Hematopoietic multipotent progenitor cell treated with erythropoietin and hydrocortisone succinate and interleukin-3 and kit ligand, for 8 days (in vitro differentiated cells): ENCODE measurements around the gene ZNF723.
"Not testable (repeated sequence)": the region's sequence is repeated elsewhere in the genome, so short reads cannot be mapped to it uniquely, and the experiment has no call there.

Experiments
- DNase-seq: peaks from one replicate; pipeline ENCODE4 v3.0.0-alpha.2; 2015

Gene ZNF723

DNA sequence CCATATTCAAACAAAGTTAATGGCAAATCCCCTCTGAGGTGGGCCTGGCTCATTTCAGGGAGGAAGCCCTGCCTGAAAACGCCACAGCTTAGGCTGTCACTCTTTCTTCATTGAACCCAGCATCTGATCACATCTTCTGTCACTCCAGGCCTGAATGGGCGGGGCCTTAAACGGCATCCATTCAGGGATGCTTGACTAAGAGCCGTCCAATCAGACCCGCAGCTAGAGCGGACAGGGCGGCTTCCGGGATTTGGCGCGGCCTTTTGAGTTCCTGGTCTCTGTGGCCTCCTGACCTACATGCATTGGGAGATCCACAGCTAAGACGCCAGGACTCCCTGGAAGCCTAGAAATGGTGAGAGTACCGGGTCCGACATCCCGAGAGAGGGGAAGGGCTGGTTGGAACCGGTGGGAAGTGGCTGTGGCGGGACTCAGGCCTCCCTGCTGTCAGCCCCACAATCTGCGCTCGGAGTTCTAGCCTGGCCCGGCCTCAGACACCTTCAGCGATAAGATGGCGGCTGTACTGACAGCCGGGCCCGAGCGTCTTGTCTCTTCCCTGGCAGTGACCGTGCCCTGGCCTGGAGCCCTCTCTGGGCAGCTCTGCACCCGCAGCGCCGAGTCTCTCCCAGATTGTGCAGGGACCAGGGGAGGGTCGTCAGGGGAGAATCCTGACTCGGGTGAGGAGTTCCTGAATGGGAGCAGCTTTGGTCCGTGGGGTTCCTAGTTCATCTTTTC, at the start of gene ZNF723:
Gene ZNF723 (plus strand): TSS at position 261 of the 732 bp plus-strand sequence. CDS start 89 bp downstream, at position 350.
- no peak for DNase-seq

DNA sequence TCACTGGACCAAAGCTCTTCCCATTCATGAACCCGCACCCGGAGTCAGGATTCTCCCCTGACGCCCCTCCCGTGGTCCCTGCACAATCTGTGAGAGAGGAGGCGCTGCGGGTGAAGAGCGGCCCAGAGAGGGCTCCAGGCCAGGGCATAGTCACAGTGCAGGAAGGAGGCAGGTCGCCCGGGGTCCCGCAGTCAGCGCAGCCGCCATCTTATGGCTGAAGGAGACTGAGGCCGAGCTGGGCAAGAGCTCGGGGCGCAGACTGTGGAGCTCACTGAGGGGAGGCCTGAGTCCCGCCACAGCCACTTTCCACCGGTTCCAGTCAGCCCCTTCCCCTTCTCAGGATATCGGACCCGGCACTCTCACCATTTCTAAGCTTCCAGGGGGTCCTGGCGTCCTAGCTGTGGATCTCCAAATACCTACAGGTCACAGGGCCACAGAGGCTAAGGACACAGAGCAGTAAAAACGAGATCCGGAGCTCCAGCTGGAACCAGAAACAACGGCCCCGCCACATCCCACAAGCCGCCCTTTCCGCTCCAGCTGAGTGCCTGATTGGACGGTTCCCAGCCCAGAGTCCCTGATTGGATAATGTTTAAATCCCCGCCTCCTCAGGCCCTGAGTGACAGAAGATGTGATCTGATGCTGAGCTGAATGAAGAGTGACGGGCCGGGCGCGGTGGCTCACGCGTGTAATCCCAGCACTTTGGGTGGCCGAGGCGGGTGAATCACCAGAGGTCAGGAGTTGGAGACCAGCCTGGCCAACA, 48.3 kb upstream of the ZNF723 start, which contains the start of gene ZNF99:
Gene ZNF99 (minus strand): TSS at position 501 of the 760 bp plus-strand sequence. CDS start 135 bp downstream, at position 366.
- no peak for DNase-seq

DNA sequence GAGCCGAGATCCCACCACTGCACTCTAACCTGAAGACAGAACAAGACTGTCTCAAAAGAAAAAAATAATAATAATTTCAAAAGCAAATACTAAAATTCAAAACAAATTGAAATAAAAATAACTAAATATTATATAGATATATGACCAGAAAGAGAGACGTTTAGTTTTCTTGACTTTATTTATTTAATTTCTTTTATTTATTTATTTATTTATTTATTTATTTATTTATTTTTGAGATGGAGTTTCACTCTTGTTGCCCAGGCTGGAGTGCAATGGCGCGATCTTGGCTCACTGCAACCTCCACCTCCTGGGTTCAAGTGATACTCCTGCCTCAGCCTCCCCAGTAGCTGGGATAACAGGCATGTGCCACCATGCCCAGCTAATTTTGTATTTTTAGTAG, 39.2 kb upstream of the ZNF723 start:
- DNase-seq = not testable (repeated sequence)

DNA sequence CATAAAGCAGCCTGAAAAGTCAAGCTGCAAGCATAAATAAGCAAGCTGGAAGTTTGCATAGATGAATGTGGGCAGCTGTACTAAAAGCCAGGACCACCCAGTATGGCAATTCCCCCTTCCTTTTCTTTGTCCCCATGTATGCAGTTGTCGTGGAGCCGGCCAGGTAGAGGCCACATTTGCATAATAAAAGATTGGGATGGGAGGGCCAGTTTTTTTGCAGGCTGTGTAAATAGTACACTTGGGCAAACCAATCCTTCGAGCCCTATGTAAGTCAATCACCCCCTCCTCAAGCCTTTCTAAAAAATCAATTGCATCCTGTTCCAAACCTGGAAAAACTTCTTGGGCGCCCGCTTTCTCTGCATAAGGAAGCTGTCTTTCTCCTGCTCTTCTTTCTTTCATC, 35.1 kb upstream of the ZNF723 start:
- DNase-seq = no peak

DNA sequence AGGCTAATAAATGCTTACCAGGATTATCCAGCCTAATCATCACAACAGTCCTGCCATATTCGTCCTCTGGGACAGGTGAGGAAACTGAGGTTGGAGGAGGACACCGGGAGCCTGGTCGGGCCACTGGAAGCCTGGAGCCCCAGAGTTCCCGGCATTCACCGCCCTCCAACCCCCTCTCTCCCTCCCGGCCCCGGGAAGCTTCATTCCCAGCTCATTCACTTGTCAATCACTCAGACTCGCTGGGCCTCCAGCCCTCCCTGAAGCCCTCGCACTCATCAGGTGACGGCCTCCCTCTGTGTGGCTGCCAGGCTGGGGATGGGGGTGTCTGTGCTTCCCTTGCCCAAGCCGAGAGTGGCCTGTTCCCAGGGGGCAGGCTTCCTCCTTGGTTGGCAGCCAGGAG, 25.7 kb upstream of the ZNF723 start:
- DNase-seq = no peak

DNA sequence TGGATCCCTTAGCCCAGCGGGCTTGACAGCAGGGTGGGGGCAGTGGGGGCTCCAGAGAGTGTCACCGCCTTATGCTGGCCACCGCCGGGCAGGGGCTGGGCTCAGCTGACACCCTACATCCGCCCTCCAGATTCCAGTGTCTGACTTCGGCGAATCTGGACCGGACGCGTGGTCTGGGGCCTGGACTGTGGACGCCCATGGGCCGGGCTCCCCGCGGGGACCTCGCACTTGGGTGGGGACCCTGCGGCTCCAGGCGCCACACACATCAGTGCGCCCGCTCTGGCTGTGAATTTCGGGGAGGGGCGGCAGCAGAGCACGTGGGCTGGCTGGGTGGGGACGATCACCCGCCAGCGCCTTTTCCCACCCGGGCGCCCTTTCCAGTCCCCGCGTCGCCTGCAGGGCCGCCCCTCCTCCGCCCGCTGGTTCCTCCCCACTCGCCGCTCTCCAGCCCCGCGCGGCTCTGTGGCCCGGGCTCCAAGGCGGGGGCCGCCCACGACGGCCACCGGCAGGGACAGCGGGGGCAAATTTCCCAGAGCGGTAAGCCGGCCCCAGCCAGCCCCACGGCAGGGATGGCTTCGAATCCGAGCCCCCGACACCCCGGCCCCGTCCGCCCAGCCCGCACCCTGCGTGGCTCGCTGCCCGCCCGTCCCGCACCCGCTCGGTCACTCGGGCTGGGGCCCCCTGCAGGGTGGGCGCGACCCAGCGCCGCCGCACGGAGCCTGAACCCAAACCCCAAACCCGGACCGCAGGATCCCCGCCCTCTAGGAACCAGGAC, 24.8 kb upstream of the ZNF723 start:
- DNase-seq = no peak

DNA sequence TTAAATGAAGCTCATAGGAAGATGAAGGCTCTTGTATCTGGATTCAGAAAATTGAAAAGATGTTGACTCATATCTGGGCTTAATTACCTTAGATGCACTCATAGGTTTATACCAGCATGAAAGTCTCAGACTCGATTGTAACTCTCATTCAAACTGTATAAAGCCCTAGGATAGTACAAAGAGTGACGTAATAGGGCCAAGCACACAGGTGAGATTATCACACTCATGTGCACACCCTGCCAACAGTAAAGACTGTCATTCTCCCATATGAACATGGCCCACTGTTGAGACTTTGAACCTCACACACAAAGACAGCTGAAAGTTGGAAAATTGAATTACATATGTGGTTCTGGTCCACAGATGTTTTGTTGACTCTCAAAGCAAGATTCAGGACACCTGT, 18.0 kb upstream of the ZNF723 start:
- no peak for DNase-seq

DNA sequence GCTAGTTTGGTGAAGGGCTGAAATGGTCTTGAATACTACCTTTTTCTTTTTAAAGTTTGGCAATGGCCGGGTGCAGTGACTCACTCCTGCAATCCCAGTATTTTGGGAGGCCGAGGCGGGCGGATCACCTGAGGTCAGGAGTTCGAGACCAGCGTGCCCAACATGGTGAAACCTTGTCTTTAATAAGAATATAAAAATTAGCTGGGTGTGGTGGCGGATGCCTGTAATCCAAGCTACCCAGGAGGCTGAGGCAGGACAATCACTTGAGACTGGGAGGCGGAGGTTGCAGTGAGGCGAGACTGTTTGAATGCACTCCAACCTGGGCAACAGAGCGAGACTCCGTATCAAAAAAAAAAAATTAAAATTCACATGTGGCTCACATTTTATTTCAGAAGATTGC, 880 bp upstream of the ZNF723 start:
- DNase-seq = no peak

DNA sequence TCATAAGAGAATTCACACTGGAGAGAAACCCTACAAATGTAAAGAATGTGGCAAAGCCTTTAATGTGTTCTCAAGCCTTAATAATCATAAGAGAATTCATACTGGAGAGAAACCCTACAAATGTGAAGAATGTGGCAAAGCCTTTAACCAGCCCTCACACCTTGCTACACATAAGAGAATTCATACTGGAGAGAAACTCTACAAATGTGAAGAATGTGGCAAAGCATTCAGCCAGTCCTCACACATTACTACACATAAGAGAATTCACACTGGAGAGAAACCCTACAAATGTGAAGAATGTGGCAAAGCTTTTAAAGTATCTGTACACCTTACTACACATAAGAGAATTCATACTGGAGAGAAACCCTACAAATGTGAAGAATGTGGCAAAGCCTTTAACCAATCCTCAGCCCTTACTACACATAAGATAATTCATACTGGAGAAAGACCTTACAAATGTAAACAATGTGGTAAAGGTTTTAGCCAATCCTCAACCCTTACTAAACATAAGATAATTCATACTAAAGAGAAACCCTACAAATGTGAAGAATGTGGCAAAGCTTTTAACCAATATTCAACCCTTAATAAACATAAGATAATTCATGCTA, 25.7 kb downstream of the ZNF723 start:
- DNase-seq = not testable (repeated sequence)

DNA sequence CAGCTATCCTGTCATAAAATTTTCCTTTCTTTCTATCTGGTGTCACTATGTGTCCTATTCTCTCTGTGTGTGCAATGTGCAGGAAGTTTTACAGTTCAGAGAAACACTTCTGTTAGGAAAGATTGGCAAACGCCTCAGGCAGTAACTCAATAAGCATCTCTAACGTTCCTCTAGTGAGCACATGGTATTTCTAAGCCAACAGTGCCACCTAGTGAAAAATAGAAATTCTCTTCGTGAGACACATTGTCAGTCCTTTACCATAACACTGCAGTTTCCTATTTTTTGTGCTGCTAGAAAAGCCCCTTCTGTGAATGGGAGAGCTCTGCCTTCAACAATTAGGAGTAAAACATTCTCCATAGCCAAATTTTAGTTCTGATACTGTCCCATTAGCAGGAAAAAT, 50.7 kb downstream of the ZNF723 start:
- DNase-seq = peak; percentile 42

DNA sequence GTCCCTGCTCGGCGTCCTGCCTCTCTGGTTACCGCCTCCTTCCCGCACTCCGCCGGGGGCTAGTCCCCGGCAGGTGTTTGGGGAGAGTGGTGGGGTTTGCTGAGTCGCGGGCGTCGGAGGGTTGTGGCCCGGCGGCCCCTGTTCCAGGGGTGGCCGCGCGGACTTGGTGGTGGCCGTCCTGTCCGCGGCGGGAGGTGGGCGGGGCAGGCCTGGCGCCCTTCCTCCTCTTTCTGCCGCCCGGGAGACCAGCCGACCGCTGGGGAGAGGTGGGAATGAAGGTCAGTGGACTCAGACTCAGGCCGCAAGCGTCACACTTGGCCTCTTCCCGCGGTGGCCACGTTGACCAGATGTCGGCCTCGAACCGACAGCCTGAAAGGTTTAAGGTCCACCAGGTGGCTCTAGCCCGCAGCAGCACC, 61.8 kb downstream of the ZNF723 start:
- no peak for DNase-seq

DNA sequence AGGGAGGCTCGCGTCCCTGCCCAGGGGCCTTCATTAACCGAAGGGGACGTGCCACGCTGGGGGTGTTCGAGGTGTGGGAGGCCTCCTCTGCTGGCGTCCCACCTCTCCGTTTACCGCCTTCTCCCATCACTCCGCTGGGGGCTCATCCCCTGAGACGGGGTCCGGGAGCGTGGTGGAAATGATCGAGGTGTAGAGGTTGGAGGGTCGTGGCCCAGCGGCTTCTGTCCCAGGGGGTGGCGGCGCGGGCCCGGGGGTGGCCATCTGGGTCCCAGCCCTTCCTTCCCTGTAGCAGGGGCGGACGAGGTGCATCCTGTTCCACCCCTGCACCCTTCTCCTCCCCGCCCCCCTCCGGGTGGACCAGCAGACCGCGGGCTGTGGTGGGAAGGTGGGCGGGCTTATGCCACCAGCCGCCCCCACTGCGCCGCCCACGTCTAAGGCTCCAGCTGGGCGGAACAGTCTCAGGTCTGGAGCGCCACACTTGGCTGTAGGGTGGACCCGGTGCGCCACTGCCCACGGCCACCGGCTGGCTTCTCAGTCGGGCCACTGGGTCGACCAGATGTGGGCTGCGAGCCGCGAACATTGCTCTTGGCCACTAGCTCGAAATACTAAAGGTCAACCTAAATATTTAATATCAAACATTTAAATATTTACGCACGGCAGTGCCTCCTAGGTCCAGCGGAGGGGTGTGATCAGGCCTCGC, 69.5 kb downstream of the ZNF723 start:
- no peak for DNase-seq
